Peyer's patch (tissue), 4 donors: ENCODE measurements around the gene CA9. TPM values are rescaled to one million over a fixed set of nuclear protein-coding genes. Genes with fewer than 3 reads are reported as not detected.

Source experiments
- DNase-seq, 3 donors: peaks; one replicate each; pipeline ENCODE4 v3.0.0-alpha.2; 2017 to 2019
- H3K27ac ChIP-seq, 4 donors: fragments of 200-600 bp; sonication (generic); one replicate each; pipeline ENCODE4 v1.5.1; 2016 to 2019
- H3K27me3 ChIP-seq, 2 donors: fragments of 200-600 bp; sonication (generic); one replicate each; pipeline ENCODE4 v1.5.1; 2019
- H3K36me3 ChIP-seq, 3 donors: fragments of 200-600 bp; sonication (generic); one replicate each; pipeline ENCODE4 v1.5.1; 2016 to 2019
- H3K4me1 ChIP-seq, 4 donors: fragments of 200-600 bp; sonication (generic); one replicate each; pipeline ENCODE4 v1.5.1; 2016 to 2019
- H3K4me3 ChIP-seq, 4 donors: fragments of 200-600 bp; sonication (generic); 1 replicate in 3 of 4; 2 replicates in 1 of 4; pipeline ENCODE4 v1.5.1; 2016 to 2019; ENCODE audit warnings: mild to moderate bottlenecking in 1 of 4
- H3K9me3 ChIP-seq, 4 donors: fragments of 200-600 bp; sonication (generic); one replicate each; pipeline ENCODE4 v1.5.1; 2016 to 2019; ENCODE audit warnings: mild to moderate bottlenecking in 1 of 4
- POLR2A ChIP-seq, 2 donors: fragments of 450-650 bp; IDR thresholded peaks; one replicate each; pipeline ENCODE4 v1.5.1; 2017; ENCODE audit warnings: antibody characterized with exemption in 2 of 2, mild to moderate bottlenecking in 2 of 2, moderate library complexity in 2 of 2
- total RNA-seq, 4 donors: library from RNA; depleted of rRNA; stranded (reverse); fragments of >200 nt; gene quantifications; one replicate each; pipeline ENCODE4 v1.1.0, GENCODE V29; 2016
- TF ChIP-seq, protein P1 (sequence below), 6 experiments: fragments of 450-650 bp in 4 of 6; fragments of 200-600 bp in 2 of 6; sonication (generic) in 1 of 6; IDR thresholded peaks; one replicate each; pipeline ENCODE4 v1.5.1; 2017 to 2019; ENCODE audit warnings: antibody characterized with exemption in 6 of 6, mild to moderate bottlenecking in 3 of 6, moderate library complexity in 1 of 6

Gene CA9
- total RNA-seq, 4 donors from 2014 or later, result 1.6 to 6.3 (median 5.2) TPM

DNA sequence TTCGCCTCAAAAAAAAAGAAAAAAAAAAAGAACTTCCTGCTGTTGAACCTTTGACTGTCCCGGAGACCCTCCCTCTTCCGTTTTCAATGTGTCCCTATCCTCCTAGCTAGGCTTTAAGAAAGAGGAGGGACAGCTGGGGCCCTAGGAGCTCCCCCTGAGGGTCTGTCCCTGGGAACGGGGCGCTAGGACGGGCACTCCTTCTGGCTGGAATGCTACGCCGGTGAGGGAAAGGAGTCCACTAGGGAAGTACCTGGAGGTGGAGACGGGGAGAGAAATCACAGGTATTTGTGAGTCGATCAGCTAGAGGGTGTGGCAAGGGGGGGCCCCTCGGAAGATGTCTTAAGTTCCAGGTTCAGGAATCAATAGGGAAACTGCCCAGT is 27.6 kb upstream of the CA9 start:
- peak in 2 of 3 donors; percentile 70 to 76 for DNase-seq

DNA sequence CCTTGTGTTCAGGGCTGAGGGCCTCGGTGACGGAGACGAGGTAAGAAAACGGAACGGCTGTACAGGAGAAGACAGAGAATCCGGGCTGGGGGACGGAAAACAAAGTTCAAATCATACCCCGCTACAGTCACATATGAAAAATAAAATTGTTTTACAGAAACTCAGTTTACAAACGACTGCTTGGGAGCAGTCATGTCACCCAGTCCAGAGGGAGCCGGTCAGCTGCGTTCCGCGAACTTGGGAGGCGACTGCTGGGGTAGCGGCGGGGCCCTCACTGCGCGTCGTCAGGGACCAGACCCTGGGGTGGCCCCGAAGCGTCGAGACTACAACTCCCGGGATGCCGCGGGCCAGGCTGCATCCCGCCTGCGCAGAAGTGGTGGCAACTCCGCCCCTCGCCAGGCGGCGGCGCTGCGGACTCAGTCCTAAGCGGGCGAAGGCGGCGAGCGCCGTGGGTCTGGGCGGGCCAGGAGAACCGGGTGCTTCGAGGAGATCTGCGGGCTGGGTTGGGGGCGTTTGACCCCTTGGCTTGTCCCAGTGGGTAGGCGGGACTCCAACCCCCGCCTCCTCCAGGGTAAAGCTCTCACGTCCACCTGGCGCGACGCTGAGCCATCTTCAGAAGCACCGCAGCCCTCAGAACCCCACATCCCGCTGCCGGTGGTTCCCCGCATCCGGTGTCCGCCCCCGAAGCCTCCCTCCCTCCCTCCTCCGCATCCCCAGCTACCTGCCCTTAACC is 27.0 kb upstream of the CA9 start:
- DNase-seq, result peak; percentile 95 to 98 (median 95)
- TF ChIP-seq POLR2A (IDR thresholded peaks at IDR 0.05), result peak; percentile 83 to 87
- TF ChIP-seq, protein P1, sequence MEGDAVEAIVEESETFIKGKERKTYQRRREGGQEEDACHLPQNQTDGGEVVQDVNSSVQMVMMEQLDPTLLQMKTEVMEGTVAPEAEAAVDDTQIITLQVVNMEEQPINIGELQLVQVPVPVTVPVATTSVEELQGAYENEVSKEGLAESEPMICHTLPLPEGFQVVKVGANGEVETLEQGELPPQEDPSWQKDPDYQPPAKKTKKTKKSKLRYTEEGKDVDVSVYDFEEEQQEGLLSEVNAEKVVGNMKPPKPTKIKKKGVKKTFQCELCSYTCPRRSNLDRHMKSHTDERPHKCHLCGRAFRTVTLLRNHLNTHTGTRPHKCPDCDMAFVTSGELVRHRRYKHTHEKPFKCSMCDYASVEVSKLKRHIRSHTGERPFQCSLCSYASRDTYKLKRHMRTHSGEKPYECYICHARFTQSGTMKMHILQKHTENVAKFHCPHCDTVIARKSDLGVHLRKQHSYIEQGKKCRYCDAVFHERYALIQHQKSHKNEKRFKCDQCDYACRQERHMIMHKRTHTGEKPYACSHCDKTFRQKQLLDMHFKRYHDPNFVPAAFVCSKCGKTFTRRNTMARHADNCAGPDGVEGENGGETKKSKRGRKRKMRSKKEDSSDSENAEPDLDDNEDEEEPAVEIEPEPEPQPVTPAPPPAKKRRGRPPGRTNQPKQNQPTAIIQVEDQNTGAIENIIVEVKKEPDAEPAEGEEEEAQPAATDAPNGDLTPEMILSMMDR (IDR thresholded peaks at IDR 0.05), result peak; percentile 93 to 99 (median 98)
- H3K36me3 ChIP-seq, result no peaks in the 10 kb centered on the region
- peak overlapping the region; percentile 54 to 66 (median 58) for H3K4me3 ChIP-seq
- no peaks in the 10 kb centered on the region for H3K9me3 ChIP-seq
- H3K4me1 ChIP-seq, result peaks cover 0 to 18% (median 12%) of the 10 kb centered on the region in 4 donors
- peak overlapping the region; percentile 87 to 96 (median 90) for H3K27ac ChIP-seq
- no peaks in the 10 kb centered on the region for H3K27me3 ChIP-seq

More for the DNA sequence above, 27.6 kb upstream of the CA9 start:
- TF ChIP-seq POLR2A (IDR thresholded peaks at IDR 0.05), result no peak
- TF ChIP-seq, protein P1 (IDR thresholded peaks at IDR 0.05), result peak in 1 of 6 experiments; percentile 3
- H3K27me3 ChIP-seq, result no peaks in the 10 kb centered on the region
- H3K9me3 ChIP-seq, result no peaks in the 10 kb centered on the region
- H3K4me3 ChIP-seq, result peak overlapping the region; percentile 54 to 66 (median 58)
- no peaks in the 10 kb centered on the region for H3K36me3 ChIP-seq
- peak overlapping the region; percentile 87 to 96 (median 90) for H3K27ac ChIP-seq
- peaks cover 0 to 18% (median 12%) of the 10 kb centered on the region in 4 donors for H3K4me1 ChIP-seq

DNA sequence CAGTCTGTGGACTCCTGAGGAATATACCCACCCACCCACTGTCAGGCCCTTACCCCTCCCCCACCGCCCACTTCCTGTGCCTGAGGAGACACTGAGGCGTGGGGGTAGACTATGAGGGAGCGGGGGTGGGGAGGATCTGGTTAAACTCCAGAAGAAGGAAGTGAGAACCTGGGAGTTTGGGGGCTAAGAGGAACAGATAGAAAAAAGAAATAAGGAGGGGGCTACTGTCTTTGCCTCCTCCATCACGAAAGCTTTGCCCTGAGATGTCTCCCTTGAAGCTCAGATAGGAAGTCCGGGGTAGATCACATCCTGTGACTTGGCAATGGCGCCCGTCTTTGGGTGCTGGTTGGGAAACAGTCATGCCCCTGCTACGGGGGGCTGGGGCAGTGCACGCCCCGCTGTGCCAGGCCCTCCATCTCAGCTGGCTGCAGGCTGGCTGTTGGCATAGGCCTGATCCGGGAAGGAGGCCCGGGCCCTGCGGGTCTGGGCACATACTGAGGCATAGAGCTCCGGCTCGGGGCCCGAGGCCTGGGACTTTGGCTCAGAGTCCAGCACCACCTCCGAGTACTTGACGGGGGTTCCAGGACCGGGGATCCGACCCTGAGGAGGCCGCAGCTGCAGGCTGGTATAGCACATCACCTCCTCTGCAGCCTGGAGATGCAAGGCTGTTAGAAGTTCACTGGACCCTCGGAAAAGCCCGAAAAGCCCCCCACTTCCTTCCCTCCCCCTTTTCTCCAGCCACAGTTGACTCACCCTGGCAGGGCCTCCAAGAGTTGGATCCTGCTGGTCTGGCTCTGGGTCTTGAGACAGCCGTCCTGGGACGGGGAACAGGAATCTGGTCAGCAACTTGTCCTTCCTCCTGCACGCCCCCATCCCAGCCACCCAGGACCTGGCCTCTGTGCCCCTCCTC is 24.0 kb upstream of the CA9 start:
- Histone ChIP-seq H3K9me3 (no peaks in the 10 kb centered on the region), H3K4me3 (peak overlapping the region; percentile 32 to 66 (median 38)), H3K27me3 (no peaks in the 10 kb centered on the region), H3K36me3 (no peaks in the 10 kb centered on the region), H3K27ac (peak overlapping the region; percentile 48 to 96 (median 71)), H3K4me1 (peaks cover 0 to 31% (median 12%) of the 10 kb centered on the region in 4 donors)
- TF ChIP-seq POLR2A (IDR thresholded peaks at IDR 0.05), result no peak
- TF ChIP-seq, protein P1 (IDR thresholded peaks at IDR 0.05), result no peak
- DNase-seq, result peak in 2 of 3 donors; percentile 79 to 88

DNA sequence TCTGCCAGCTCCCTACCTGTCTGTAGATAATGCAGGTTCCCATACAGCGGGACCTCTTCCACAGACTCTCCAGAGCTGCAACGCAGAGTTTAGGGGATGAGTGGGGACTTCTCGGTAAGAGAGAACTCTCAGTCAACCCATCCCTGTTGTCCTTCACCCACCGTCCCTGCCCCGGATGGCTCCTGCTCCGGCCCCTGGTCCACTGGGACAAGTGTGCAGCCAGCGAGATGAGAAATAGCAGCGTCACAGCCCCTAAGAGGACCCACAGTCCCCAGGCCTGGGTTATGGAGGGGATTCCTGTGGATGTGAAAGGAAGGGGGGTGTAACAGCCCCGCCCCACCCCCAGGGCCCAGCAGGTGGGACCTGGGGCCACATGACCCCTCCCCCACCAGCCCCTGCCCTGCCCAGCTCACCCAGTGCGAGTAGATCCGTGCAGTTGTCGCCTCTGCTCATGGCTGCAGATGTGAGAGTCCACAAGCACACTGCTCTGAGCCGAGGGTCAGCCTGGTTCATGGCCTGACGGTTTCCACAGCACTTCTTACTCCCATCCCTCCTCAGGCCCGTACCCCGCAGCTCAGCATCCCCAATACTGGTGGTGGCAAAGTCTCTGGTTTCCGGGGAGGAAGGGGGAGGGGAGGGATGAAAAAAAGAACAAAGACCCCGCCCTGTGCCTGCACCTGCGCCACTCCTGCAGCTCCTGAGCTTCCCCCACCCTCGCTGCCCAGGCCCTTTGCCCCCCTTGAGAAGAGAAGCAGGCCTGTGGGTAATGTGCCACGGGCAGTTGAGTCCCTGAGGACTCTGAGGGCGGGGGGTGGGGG is 23.2 kb upstream of the CA9 start, which contains the start of gene SIT1:
SIT1 (minus strand) TSS at position 591 of the 818 bp plus-strand sequence; CDS start at position 513, 78 bp downstream.
- peak within 1 kb of the TSS; percentile 32 to 66 (median 38) for H3K4me3 ChIP-seq
- H3K27me3 ChIP-seq, result no peaks in the 10 kb centered on the region
- H3K9me3 ChIP-seq, result no peaks in the 10 kb centered on the region
- H3K36me3 ChIP-seq, result no peaks in the 10 kb centered on the region
- H3K27ac ChIP-seq, result peak within 1 kb of the TSS; percentile 48 to 96 (median 71)
- peaks cover 0 to 30% (median 10%) of the 10 kb centered on the region in 4 donors for H3K4me1 ChIP-seq
- TF ChIP-seq, protein P1 (IDR thresholded peaks at IDR 0.05), result no peak
- no peak for TF ChIP-seq POLR2A (IDR thresholded peaks at IDR 0.05)
- peak in 2 of 3 donors; percentile 76 to 78 for DNase-seq
